Skin of body (tissue), 2 donors: ENCODE results near the gene OR10A3. TPM values are rescaled to one million over a fixed set of nuclear protein-coding genes. Genes with fewer than 3 reads are reported as not detected.
"Not testable (repeated sequence)": the region's sequence is repeated elsewhere in the genome, so short reads cannot be mapped to it uniquely, and the experiment has no call there.

Source experiments
- DNase-seq: peaks from one replicate; lab custom pipeline; 2025; lab: John Stamatoyannopoulos, UW
- total RNA-seq: library from RNA; depleted of rRNA; stranded (reverse); fragments of >200 nt; gene quantifications from one replicate; pipeline ENCODE4 v1.2.3, GENCODE V29; 2014

OR10A3 gene
- total RNA-seq, result not detected

DNA sequence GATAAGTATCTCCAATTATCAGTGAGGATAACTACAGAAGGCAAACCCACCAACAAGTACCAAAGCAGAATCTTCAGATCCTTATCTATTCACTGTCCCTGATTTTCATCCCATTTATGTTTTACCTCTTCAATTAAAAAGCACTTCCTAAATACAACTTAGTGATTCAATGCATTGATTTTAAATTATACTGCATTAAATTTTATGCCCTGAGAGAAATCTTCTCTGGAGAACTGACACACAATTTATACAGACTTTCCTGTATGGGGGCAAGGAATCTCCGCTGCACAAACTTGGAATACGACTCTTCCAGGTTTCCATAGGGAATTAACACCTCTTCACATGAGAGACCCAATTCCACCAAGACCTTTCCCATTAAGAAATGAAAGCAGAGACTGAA lies at the start of gene OR10A3:
Gene OR10A3 (minus strand): TSS at position 101 of the 400 bp plus-strand sequence. CDS start 2,188 bp downstream, outside the sequence.
- no peak for DNase-seq

DNA sequence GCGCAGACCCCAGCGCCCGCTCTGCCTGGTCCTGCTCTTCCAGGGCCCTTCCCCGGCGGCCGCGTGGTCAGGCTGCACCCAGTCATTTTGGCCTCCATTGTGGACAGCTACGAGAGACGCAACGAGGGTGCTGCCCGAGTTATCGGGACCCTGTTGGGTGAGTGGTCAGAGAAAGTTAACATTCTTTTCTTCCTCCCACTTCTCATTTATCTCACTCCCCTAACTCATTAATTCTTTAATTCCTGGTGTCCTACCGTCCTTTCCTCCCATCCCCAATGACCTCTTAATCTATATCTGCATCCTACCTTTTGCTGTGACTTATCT lies 46.0 kb upstream of the OR10A3 start:
- DNase-seq, result not testable (repeated sequence)

GRCh38 chr11:7986768-7987559 lies 45.5 kb upstream of the OR10A3 start, which contains the start of gene EIF3F:
EIF3F (plus strand) TSS chr11:7987337; CDS start chr11:7987353, 16 bp downstream.
- DNase-seq, result peak; percentile 100

GRCh38 chr11:7983832-7984590 lies 42.5 kb upstream of the OR10A3 start:
- DNase-seq, result no peak

DNA sequence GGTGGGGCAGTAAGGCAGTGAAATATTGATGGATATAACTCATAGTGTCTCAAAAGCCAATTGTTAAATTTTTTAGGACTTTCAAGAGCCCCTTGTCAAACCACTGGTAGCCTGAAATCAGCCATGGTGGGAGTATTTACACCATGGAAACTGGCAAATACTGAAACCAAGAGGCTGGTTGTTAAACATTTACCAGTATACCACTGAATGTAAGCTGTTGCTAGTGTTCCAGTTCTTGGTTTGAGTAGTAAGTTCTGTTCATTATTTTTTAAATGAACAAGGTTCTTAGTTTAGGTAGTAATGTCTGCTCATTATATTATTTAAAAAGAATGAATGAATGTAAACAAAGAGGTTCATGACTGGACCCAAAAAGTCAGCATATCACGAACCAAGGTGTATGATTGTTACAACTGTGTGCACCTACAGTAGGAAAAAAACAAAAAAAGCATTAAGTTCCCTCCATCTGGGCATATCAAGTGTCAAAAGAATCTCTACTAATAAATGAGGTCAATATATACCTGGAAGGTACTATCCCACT lies 41.1 kb upstream of the OR10A3 start:
- no peak for DNase-seq

DNA sequence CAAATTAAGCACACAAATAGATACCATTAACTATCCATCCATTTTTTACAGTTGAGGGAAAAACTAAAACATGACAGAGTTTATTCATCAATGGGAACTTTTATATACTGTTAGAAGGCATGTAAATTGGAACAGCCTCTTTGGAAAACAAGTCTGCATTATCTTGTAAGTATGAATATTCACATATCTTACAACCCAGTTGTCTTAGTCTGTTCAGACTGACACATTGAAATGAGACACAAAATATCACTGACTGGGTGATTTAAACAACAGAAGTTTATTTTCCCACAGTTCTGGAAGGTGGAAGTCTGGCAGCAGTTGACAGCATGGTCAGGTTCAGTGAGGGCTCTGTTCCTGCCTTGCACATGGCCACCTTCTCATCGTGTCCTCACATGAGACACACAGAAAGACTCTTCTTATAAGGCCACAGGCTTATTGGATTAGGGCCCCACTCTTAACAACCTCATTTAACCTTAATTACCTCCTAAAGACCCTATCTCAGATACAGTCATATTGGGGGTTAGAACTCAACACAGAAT lies 40.2 kb upstream of the OR10A3 start:
- no peak for DNase-seq

- no peak for DNase-seq
Measured at GRCh38 chr11:7977232-7977917, 35.9 kb upstream of the OR10A3 start.

DNA sequence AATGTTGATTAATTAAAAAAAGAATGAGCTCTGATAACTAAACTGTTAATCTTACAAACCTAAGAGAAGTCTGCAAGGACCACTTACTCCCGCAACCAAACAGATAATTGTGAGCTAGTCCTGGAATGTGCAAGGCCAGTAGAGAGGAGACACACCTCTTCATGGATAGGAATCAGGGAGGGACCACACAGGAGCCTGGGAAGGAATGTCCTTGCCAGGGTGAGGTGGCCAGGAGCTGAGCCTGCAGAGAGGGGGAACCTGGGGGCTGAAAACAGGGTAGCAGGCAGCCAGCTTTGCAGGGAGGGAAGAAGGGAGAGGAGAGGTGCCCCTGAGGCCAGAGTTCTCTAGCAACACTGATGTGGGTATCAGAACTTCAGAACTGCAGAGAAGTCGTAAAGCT lies 33.2 kb upstream of the OR10A3 start:
- no peak for DNase-seq

GRCh38 chr11:7973011-7973410 lies 31.5 kb upstream of the OR10A3 start:
- no peak for DNase-seq

GRCh38 chr11:7971846-7972245 lies 30.3 kb upstream of the OR10A3 start:
- DNase-seq, result no peak

DNA sequence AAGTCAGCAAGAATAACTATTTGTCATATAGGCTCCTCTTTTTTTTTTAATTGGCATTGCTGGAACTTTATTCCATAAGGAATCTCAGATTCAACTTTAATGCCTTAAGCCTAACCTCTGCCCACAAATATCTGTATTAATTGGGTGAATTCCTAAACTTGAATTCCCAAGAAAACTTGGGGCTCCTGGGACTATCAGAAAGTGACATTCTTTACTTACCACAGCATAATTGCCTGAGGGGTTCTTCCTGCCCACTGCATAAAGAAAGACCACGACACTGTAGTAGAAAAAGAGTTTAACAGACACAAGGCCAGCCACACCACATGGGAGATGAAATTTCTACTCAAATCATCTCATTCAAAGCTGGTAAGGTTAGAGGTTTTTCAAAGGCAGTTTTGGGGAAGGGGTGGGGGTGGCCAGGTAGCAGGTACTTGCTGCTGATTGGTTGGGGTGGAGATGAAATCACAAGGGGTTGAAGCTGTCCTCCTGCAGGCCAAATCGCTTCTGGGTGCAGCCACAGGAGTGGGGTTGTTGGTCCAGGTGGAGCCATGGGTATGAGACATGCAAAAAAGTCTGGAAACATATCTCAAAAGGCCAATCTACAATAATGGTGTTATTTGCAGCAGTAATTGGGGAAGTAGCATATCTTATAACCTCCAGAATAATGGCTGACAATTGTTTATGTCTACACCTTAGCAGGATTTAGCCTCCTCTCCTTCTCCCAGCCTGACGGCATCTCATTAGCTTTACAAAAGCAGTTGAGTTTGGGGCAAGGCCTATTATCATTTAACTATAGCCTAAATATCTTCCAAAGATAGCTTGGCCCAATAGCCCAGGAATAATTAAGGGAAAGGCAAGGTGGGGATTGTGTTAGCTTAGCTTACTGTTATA lies 28.5 kb upstream of the OR10A3 start:
- no peak for DNase-seq

GRCh38 chr11:7968686-7969085 lies 27.2 kb upstream of the OR10A3 start:
- DNase-seq, result no peak

DNA sequence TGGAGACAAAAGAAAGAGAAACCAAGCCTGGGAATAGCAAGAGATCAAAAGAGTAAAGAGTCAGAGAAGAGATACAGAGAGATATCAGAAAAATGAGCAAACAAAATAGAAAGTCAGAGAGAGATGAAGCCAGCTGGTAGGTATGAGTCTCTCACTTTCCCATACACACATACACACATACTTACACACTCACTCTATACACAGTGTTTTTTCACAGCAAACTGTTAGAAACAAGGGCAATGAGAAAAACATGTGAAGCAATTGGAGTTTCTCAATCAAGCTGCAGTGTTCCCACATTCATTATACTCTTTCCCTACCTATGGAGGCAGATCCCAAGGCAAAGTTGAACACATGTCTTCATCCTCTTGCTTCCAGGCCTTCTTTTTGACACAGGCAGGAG lies 26.3 kb upstream of the OR10A3 start:
- DNase-seq, result no peak

- DNase-seq, result no peak
Measured at GRCh38 chr11:7967097-7967496, 25.6 kb upstream of the OR10A3 start.

DNA sequence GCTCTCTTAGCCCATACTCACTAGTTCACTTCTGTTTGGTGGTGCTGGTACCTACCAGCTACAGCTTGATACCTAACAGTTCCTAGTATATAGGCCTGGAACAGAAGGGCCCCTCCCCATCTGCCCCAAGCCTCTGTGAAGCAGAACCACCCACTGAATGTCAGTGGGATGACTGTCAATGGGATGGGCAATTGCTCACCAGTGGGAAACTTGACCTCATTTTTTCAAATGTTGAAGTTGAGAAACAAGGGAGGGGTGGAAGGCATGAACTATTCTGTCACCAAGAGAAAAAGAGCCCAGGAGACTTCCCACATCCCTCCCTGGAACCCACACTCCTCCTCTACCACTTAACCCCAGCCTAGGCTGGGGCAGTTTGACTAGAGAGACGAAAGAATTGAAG lies 23.9 kb upstream of the OR10A3 start, which contains the start of gene NLRP10:
Gene NLRP10 (minus strand): TSS at position 62 of the 400 bp plus-strand sequence. CDS start 1,952 bp downstream, outside the sequence.
- no peak for DNase-seq

- DNase-seq, result no peak
Measured at GRCh38 chr11:7964873-7965272, 23.4 kb upstream of the OR10A3 start.

GRCh38 chr11:7964261-7964660 lies 22.8 kb upstream of the OR10A3 start:
- DNase-seq, result no peak

DNA sequence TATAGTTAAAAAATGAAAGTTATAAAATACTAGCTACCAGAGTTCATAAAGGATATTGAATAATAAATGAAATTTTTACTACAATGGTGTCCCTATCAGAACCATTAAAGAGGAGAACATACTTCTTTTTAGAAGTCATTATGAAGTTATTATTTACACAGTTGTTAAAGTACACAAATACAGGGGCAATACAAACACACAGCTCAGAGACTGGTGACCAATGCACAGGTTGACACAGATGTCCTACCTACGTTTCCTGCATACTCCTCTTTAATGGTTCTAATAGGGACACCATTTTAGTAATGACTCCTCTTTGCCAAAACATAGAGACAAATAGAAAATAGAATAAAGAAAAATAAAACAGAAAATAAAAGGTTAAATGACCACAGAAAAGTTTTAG lies 13.7 kb upstream of the OR10A3 start:
- DNase-seq, result no peak

DNA sequence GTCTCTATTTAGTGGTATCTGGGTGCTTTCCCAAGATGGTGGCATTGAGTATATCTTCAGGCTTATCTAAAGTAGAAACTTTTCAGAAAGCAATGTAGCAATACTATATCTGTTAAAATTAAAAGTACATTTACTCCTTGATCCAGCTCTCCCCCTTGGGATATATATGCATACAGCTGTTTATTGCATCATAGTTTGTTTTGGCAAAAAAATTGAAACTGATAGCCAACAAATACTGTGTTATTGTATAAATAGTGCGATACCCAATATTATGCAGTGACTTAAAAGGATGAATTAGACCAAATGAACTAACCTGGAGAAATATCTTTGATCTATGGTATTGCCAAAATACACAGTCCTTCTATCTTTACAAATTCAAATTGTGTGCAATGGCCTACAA lies 8.4 kb upstream of the OR10A3 start:
- DNase-seq, result no peak

- no peak for DNase-seq
Measured at GRCh38 chr11:7944123-7944522, 2.6 kb upstream of the OR10A3 start.
